ENCODE data around the gene ZG16B.

Gene ZG16B

GRCh38 chr16:2829501-2830354 is at the start of gene ZG16B:
Gene ZG16B (plus strand): TSS chr16:2830303. CDS start chr16:2830442, 139 bp downstream.
- DNase-seq (ENCODE audit: low spot score) = no peak

GRCh38 chr16:2782583-2783351 is 47.3 kb upstream of the ZG16B start:
- DNase-seq (ENCODE audit: low spot score) = no peak

- DNase-seq (ENCODE audit: low spot score) = no peak
These were observed 46.3 kb upstream of the ZG16B start for GRCh38 chr16:2783581-2784357.

GRCh38 chr16:2784358-2785100 is 45.6 kb upstream of the ZG16B start:
- no peak for DNase-seq (ENCODE audit: low spot score)

GRCh38 chr16:2785101-2785991 is 44.8 kb upstream of the ZG16B start:
- no peak for DNase-seq (ENCODE audit: low spot score)

- no peak for DNase-seq (ENCODE audit: low spot score)
These were observed 43.9 kb upstream of the ZG16B start for GRCh38 chr16:2786061-2786825.

GRCh38 chr16:2786826-2787151 is 43.3 kb upstream of the ZG16B start:
- DNase-seq (ENCODE audit: low spot score) = no peak

GRCh38 chr16:2787406-2787805 is 42.7 kb upstream of the ZG16B start, which contains the start of gene PRSS33:
Gene PRSS33 (minus strand): TSS chr16:2787560. CDS start chr16:2786547, 1,013 bp downstream.
- no peak for DNase-seq (ENCODE audit: low spot score)

- DNase-seq (ENCODE audit: low spot score) = no peak
These were observed 42.1 kb upstream of the ZG16B start for GRCh38 chr16:2787961-2788360.

- DNase-seq (ENCODE audit: low spot score) = no peak
These were observed 39.5 kb upstream of the ZG16B start for GRCh38 chr16:2790631-2791030.

- DNase-seq (ENCODE audit: low spot score) = no peak
These were observed 38.9 kb upstream of the ZG16B start for GRCh38 chr16:2791174-2791573.

- DNase-seq (ENCODE audit: low spot score) = no peak
These were observed 37.2 kb upstream of the ZG16B start for GRCh38 chr16:2792940-2793339.

GRCh38 chr16:2795395-2796143 is 34.5 kb upstream of the ZG16B start:
- no peak for DNase-seq (ENCODE audit: low spot score)

- DNase-seq (ENCODE audit: low spot score) = no peak
These were observed 31.3 kb upstream of the ZG16B start for GRCh38 chr16:2798723-2799204.

GRCh38 chr16:2799205-2799858 is 30.8 kb upstream of the ZG16B start:
- DNase-seq (ENCODE audit: low spot score) = no peak

GRCh38 chr16:2799859-2800226 is 30.3 kb upstream of the ZG16B start:
- no peak for DNase-seq (ENCODE audit: low spot score)

- no peak for DNase-seq (ENCODE audit: low spot score)
These were observed 26.4 kb upstream of the ZG16B start for GRCh38 chr16:2803545-2804195.

GRCh38 chr16:2804728-2805127 is 25.4 kb upstream of the ZG16B start:
- DNase-seq (ENCODE audit: low spot score) = no peak

Measured in HuH-7 (cell line).